Subcutaneous adipose tissue (tissue), 4 donors: ENCODE measurements around the gene ZMIZ2. TPM values are rescaled to one million over a fixed set of nuclear protein-coding genes. Genes with fewer than 3 reads are reported as not detected.

Experiments used
- CTCF ChIP-seq: fragments of 450-650 bp; IDR thresholded peaks from one replicate; pipeline ENCODE4 v1.5.1; 2016; ENCODE audit warnings: low read depth, mild to moderate bottlenecking, control low read depth, antibody characterized with exemption, moderate library complexity
- total RNA-seq, 4 donors: library from RNA; depleted of rRNA; stranded (reverse); fragments of >200 nt; gene quantifications; one replicate each; pipeline ENCODE4 v1.1.0, GENCODE V29; 2016

ZMIZ2 gene
- total RNA-seq, 4 donors from 2014 or later = 7.3 to 21.1 (median 12.2) TPM

DNA sequence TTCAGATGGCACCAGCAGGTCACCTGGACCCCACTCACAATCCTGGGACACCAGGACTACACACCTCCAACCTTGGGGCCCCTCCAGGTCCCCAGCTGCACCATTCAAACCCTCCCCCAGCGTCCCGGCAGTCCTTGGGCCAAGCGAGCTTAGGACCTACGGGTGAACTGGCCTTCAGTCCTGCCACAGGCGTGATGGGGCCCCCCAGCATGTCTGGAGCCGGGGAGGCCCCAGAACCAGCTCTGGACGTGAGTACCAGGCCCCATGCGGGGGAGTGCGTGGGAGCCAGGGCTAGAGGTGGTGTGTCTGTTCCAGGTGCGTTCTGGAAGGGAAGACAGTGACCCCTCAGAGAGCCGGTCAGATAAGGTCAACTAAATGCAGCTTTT lies 17.8 kb downstream of the ZMIZ2 start:
- no peak for TF ChIP-seq CTCF

DNA sequence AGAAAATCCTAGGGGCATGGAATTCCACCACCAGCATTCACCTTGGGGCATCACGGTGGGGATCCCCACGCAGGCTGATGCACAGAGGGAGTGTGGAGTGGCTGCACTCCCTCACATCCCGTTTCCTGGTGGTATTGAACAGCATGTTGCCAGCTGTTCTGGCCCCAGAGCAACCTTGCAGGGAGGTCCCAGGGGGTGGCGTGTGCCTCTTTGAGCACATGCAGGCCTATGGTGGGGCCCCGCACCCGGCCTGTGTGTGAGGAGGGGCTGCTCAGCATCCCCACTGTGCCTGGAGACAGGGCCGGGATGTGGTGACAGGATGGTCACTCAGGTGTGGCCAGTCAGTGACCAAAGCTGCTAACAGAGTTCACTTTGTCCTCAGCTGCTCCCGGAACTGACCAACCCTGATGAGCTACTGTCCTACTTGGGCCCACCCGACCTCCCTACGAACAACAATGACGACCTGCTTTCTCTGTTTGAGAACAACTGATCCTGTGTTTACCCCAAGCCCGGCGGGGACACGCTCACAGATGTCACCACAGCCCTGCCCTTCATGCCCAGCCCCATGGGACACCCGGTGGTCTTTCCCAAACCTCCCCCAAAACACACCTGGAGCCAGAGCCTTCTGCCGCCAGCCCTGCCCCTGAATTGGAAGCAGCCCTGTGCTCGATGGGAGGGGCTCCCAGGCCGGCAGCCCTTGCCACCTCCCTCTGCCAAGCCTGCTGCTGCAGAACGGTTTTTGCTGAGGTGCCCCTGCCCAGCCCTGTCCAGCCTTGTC lies 18.7 kb downstream of the ZMIZ2 start:
- TF ChIP-seq CTCF = no peak

DNA sequence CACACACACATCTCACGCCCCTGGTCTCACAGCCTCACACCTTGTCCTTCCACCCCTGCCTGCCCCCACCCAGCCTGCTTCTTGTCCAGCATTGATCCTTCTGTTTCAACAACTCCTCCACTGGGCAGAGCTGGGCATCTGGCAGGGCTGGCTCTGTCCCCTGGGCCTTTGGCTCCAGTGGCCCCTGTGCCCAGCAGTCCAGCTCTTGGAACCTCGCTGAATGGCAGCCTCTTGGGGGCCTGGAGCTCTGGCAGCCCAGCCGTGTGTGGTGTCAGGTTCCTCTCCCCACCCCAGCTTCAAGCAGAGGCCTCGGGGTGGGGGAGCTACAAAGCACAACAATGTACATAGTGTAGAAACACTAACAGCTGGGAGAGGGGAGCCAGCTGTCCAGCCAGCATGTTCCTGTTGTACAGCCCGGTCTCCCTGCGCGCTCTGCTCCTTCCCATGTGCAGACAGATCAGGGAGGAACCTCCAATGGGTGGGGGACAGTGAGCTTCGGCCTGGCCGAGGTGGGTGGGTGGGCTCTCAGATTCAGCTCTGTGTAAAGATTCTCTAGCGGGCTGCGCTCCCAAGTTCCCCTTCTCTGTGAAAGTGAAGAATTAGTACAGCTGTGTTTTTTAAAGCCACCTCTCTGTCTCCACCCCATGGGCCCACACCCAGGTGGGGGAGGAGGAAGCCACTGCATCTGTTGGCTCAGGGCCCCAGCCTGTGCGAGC lies 19.4 kb downstream of the ZMIZ2 start:
- TF ChIP-seq CTCF = no peak

GRCh38 chr7:44768628-44769371 lies 20.2 kb downstream of the ZMIZ2 start:
- no peak for TF ChIP-seq CTCF

- TF ChIP-seq CTCF = no peak
These were observed 20.7 kb downstream of the ZMIZ2 start for GRCh38 chr7:44769376-44769775.

GRCh38 chr7:44769776-44770294 lies 21.2 kb downstream of the ZMIZ2 start:
- no peak for TF ChIP-seq CTCF

GRCh38 chr7:44771358-44771757 lies 22.7 kb downstream of the ZMIZ2 start:
- no peak for TF ChIP-seq CTCF
